A673 (cell line): ENCODE data around the gene BTBD9. TPM values are rescaled to one million over a fixed set of nuclear protein-coding genes. Genes with fewer than 3 reads are reported as not detected.
A peak's percentile ranks its signal among the peaks of the same experiment; 100 is the strongest.

Experiments
- BruUV-seq: library from RNA; stranded (reverse); fragments of 400-500 nt; replicated peaks from 2 replicates; lab custom pipeline; 2021; lab: Mats Ljungman, UMichigan
- CTCF ChIA-PET: fragments of 300-600 bp; sonication (Branson Sonifier 250); formaldehyde crosslinking; loops from one replicate; lab custom pipeline; 2022; ENCODE audit warnings: antibody characterized with exemption; lab: Charles Lee
- POLR2A ChIA-PET: fragments of 300-600 bp; sonication (Branson Sonifier 250); formaldehyde crosslinking; loops from one replicate; lab custom pipeline; 2022; ENCODE audit warnings: antibody characterized with exemption; ENCODE audit not compliant: low non-redundant PET; lab: Charles Lee
- DNase-seq: peaks from one replicate; pipeline ENCODE4 v3.0.0-alpha.2; 2015; ENCODE audit warnings: low spot score
- H3K27ac ChIP-seq: fragments of 200-600 bp; sonication (generic); 2 replicates; pipeline ENCODE4 v1.5.1; 2016; ENCODE audit warnings: mixed run types, low read depth, mild to moderate bottlenecking, mixed read lengths, antibody characterized with exemption, low read length; ENCODE audit not compliant: poor library complexity, severe bottlenecking
- H3K27me3 ChIP-seq: fragments of 200-600 bp; sonication (generic); replicated peaks from 2 replicates; pipeline ENCODE4 v1.6.1; 2017; ENCODE audit warnings: mixed run types, low read depth, mild to moderate bottlenecking, mixed read lengths, antibody characterized with exemption, low read length; ENCODE audit not compliant: insufficient read depth, poor library complexity
- H3K36me3 ChIP-seq: fragments of 200-600 bp; sonication (generic); 2 replicates; pipeline ENCODE4 v1.6.1; 2016; ENCODE audit warnings: mixed run types, mild to moderate bottlenecking, mixed read lengths, antibody characterized with exemption, low read length; ENCODE audit not compliant: insufficient read depth, poor library complexity, severe bottlenecking
- H3K4me1 ChIP-seq: fragments of 200-600 bp; sonication (generic); 2 replicates; pipeline ENCODE4 v1.6.1; 2017; ENCODE audit warnings: mixed run types, mild to moderate bottlenecking, mixed read lengths, antibody characterized with exemption, low read length; ENCODE audit not compliant: insufficient read depth, poor library complexity, severe bottlenecking
- H3K4me3 ChIP-seq: fragments of 200-600 bp; sonication (generic); 2 replicates; pipeline ENCODE4 v1.5.1; 2016; ENCODE audit warnings: low read depth, mixed run types, mild to moderate bottlenecking, mixed read lengths, low read length; ENCODE audit not compliant: poor library complexity, severe bottlenecking
- H3K9me3 ChIP-seq: fragments of 200-600 bp; sonication (generic); 2 replicates; pipeline ENCODE4 v1.6.1; 2016; ENCODE audit warnings: mixed run types, low read depth, mild to moderate bottlenecking, mixed read lengths, antibody characterized with exemption, low read length; ENCODE audit not compliant: poor library complexity, severe bottlenecking
- CTCF ChIP-seq: fragments of 300-800, 200-600 bp; sonication (generic); conservative IDR thresholded peaks from 2 replicates; pipeline ENCODE4 v1.5.1; 2017; ENCODE audit warnings: low read depth, mild to moderate bottlenecking, antibody characterized with exemption, low read length, moderate library complexity, mixed read lengths
- EZH2 ChIP-seq: fragments of 200-600 bp; sonication (generic); IDR thresholded peaks from 2 replicates; pipeline ENCODE4 v1.6.1; 2017; ENCODE audit warnings: borderline replicate concordance, low read depth, mild to moderate bottlenecking, mixed read lengths, antibody characterized with exemption, low read length; ENCODE audit not compliant: poor library complexity, severe bottlenecking
- intact Hi-C: fragments of 100-400 bp; cut with micrococcal nuclease; formaldehyde crosslinking; loops from one replicate; pipeline ENCODE4 v1.10.0; 2022; ENCODE audit not compliant: unreplicated experiment
- total RNA-seq: library from RNA; stranded (reverse); gene quantifications from 2 replicates; pipeline ENCODE4 v1.2.3, GENCODE V29; 2021

The BTBD9 gene
- total RNA-seq, 1 experiment from 2014 or later: 8.0 TPM

- H3K27ac ChIP-seq: no peak overlapping the region
- H3K27me3 ChIP-seq: no peaks in the 10 kb centered on the region
- H3K4me3 ChIP-seq: no peak overlapping the region
- intact Hi-C loops: loop anchor here (10.0 kb wide), 1 partner anchor 1087 kb away; no protein-coding TSS in a partner anchor
- peaks cover 8% of the 10 kb centered on the region for H3K4me1 ChIP-seq
- no TSS peak for BruUV-seq
- H3K9me3 ChIP-seq: no peaks in the 10 kb centered on the region
- TF ChIP-seq EZH2 (no peak), CTCF (no peak)
- POLR2A ChIA-PET: no interaction called here
- CTCF ChIA-PET: no interaction called here
- DNase-seq: no peak
- no peaks in the 10 kb centered on the region for H3K36me3 ChIP-seq
Observed at GRCh38 chr6:38571721-38572120, 68.0 kb downstream of the BTBD9 start.

GRCh38 chr6:38570750-38571149, 69.0 kb downstream of the BTBD9 start:
- POLR2A ChIA-PET: no interaction called here
- TF ChIP-seq EZH2 (no peak), CTCF (peak; percentile 57; the same call in 1 of the 2 replicates)
- intact Hi-C loops: loop anchor here (10.0 kb wide), 1 partner anchor 1086 kb away; no protein-coding TSS in a partner anchor
- CTCF ChIA-PET: interaction anchor here (0.7 to 1.1 kb wide), 2 partner anchors 77 to 829 kb away, joined by 3 read pairs; no protein-coding TSS in a partner anchor
- H3K4me1 ChIP-seq: peaks cover 8% of the 10 kb centered on the region
- BruUV-seq: no TSS peak
- H3K27ac ChIP-seq: no peak overlapping the region
- no peaks in the 10 kb centered on the region for H3K27me3 ChIP-seq
- H3K36me3 ChIP-seq: no peaks in the 10 kb centered on the region
- no peak overlapping the region for H3K4me3 ChIP-seq
- DNase-seq: peak; percentile 11
- no peaks in the 10 kb centered on the region for H3K9me3 ChIP-seq

DNA sequence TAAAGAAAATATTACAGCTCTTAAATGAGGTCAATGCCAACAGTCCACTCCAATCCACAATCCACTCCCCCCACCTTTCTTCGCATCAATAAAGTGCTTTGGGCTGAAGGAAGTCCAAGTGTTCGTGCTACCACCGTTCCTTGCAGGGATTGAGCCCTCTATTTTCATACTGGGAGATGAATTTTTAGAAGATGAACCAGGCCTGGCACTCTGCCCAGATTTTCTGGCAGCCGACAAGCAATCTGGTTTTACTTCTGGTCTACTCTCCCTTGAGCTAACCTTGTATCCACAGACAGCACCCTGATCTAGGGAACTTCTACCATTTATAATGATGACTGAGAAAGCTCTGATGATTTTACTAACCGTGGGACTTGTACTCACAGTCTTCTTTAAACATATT, 72.3 kb downstream of the BTBD9 start:
- no peak overlapping the region for H3K27ac ChIP-seq
- no peaks in the 10 kb centered on the region for H3K27me3 ChIP-seq
- DNase-seq: peak; percentile 78
- H3K9me3 ChIP-seq: no peaks in the 10 kb centered on the region
- no peaks in the 10 kb centered on the region for H3K36me3 ChIP-seq
- no peak overlapping the region for H3K4me3 ChIP-seq
- ChIA-PET POLR2A (interaction anchor here (0.6 kb wide), 2 partner anchors 17 to 1084 kb away, joined by 3 to 7 read pairs; no protein-coding TSS in a partner anchor), CTCF (no interaction called here)
- peaks cover 8% of the 10 kb centered on the region for H3K4me1 ChIP-seq
- BruUV-seq: no TSS peak
- intact Hi-C loops: no loop called here
- TF ChIP-seq CTCF: no peak
- no peak for TF ChIP-seq EZH2
